Lower leg skin (tissue), 3 donors: ENCODE results near the gene MRPL42.

Experiments
- CTCF ChIP-seq, 3 donors: fragments of 450-650 bp; IDR thresholded peaks; one replicate each; pipeline ENCODE4 v1.5.1; 2016; ENCODE audit warnings: antibody characterized with exemption in 3 of 3, mild to moderate bottlenecking in 3 of 3, moderate library complexity in 2 of 3
- POLR2A ChIP-seq, 2 donors: fragments of 450-650 bp; IDR thresholded peaks; one replicate each; pipeline ENCODE4 v1.6.1; 2016 to 2017; ENCODE audit warnings: antibody characterized with exemption in 2 of 2, mild to moderate bottlenecking in 1 of 2, moderate library complexity in 1 of 2

GRCh38 chr12:93467351-93468007 is at the start of gene MRPL42:
- no peak for TF ChIP-seq CTCF (IDR thresholded peaks at IDR 0.05)
- no peak for TF ChIP-seq POLR2A (IDR thresholded peaks at IDR 0.05)
